SK-N-SH (cell line): ENCODE measurements around the gene PPP4C. TPM values are rescaled to one million over a fixed set of nuclear protein-coding genes. Genes with fewer than 3 reads are reported as not detected.

Experiments
- CTCF ChIA-PET: fragments of 300-600, 350-600 bp; formaldehyde crosslinking; extraction: SDS; loops from one replicate; lab custom pipeline; 2021; lab: Yijun Ruan, JAX
- POLR2A ChIA-PET: fragments of 350-600 bp; sonication (Branson Sonifier 250); formaldehyde crosslinking; extraction: SDS; loops from one replicate; lab custom pipeline; 2020; ENCODE audit warnings: antibody characterized with exemption, inconsistent platforms; lab: Yijun Ruan, JAX
- DNase-seq: peaks from one replicate; pipeline ENCODE4 v3.0.0; 2012
- H2AFZ ChIP-seq: fragments of 200-600 bp; sonication (generic); 2 replicates; pipeline ENCODE4 v1.8.1; 2016; ENCODE audit warnings: antibody characterized with exemption, mild to moderate bottlenecking, low read depth
- H3F3A ChIP-seq: fragments of 200-600 bp; sonication (generic); replicated peaks from 2 replicates; pipeline ENCODE3; 2016; ENCODE audit warnings: antibody characterized with exemption, mild to moderate bottlenecking; ENCODE audit not compliant: insufficient read depth
- H3K27ac ChIP-seq, 2 experiments: fragments of 200-500 bp in 1 of 2; fragments of 200-600 bp in 1 of 2; sonication (Bioruptor generic) in 1 of 2; sonication (generic), shearing (Covaris generic) in 1 of 2; 2 replicates each; pipeline versions ENCODE4 v1.5.1 to v1.6.1; 2014 to 2016; ENCODE audit warnings: low read depth in 2 of 2, inconsistent platforms in 1 of 2, low read length in 1 of 2, mild to moderate bottlenecking in 1 of 2, mixed read lengths in 1 of 2
- H3K27me3 ChIP-seq: fragments of 200-600 bp; sonication (generic), shearing (Covaris generic); 2 replicates; pipeline ENCODE4 v1.6.1; 2016; ENCODE audit warnings: mixed run types; ENCODE audit not compliant: insufficient read depth
- H3K36me3 ChIP-seq, 2 experiments: fragments of 200-500 bp in 1 of 2; fragments of 200-600 bp in 1 of 2; sonication (Bioruptor generic) in 1 of 2; sonication (generic) in 1 of 2; replicated peaks in 1 of 2; 2 replicates each; pipeline versions ENCODE3 to v1.5.1; 2014 to 2016; ENCODE audit warnings: low read length in 1 of 2, mild to moderate bottlenecking in 1 of 2; ENCODE audit not compliant: insufficient read depth in 2 of 2, control insufficient read depth in 1 of 2
- H3K4me1 ChIP-seq, 2 experiments: fragments of 200-500 bp in 1 of 2; fragments of 200-600 bp in 1 of 2; sonication (Bioruptor generic) in 1 of 2; sonication (generic), shearing (Covaris generic) in 1 of 2; 2 replicates each; pipeline versions ENCODE4 v1.5.1 to v1.6.1; 2014 to 2016; ENCODE audit warnings: low read depth in 1 of 2, low read length in 1 of 2, mixed run types in 1 of 2; ENCODE audit not compliant: insufficient read depth in 2 of 2, control insufficient read depth in 1 of 2
- H3K4me2 ChIP-seq: fragments of 200-600 bp; sonication (generic), shearing (Covaris generic); 2 replicates; pipeline ENCODE4 v1.6.1; 2017; ENCODE audit warnings: mixed run types
- H3K4me3 ChIP-seq, 2 experiments: fragments of 200-500 bp in 1 of 2; fragments of 200-600 bp in 1 of 2; sonication (Bioruptor generic) in 1 of 2; sonication (generic), shearing (Covaris generic) in 1 of 2; 2 replicates each; pipeline versions ENCODE4 v1.5.1 to v1.8.1; 2014 to 2016; ENCODE audit warnings: low read depth in 2 of 2, inconsistent platforms in 1 of 2, low read length in 1 of 2, mild to moderate bottlenecking in 1 of 2, mixed read lengths in 1 of 2, moderate library complexity in 1 of 2
- H3K79me2 ChIP-seq: fragments of 200-600 bp; sonication (generic); 2 replicates; pipeline ENCODE4 v1.8.1; 2017; ENCODE audit warnings: mild to moderate bottlenecking; ENCODE audit not compliant: insufficient read depth
- H3K9ac ChIP-seq: fragments of 200-600 bp; sonication (generic); 2 replicates; pipeline ENCODE4 v1.6.1; 2017; ENCODE audit warnings: mixed run types
- H3K9me2 ChIP-seq: fragments of 200-600 bp; sonication (generic); 2 replicates; pipeline ENCODE4 v1.6.1; 2017; ENCODE audit warnings: mixed run types
- H3K9me3 ChIP-seq: fragments of 200-600 bp; sonication (generic); 2 replicates; pipeline ENCODE4 v1.6.1; 2017; ENCODE audit warnings: mixed run types, mild to moderate bottlenecking, moderate library complexity
- H4K20me1 ChIP-seq: fragments of 200-600 bp; sonication (generic); 2 replicates; pipeline ENCODE4 v1.6.1; 2017; ENCODE audit warnings: mild to moderate bottlenecking, mixed run types; ENCODE audit not compliant: insufficient read depth
- EP300 ChIP-seq, 2 experiments: IDR thresholded peaks; 2 replicates each; pipeline versions ENCODE4 v1.4.0 to v1.6.1; 2012; ENCODE audit warnings: borderline replicate concordance in 1 of 2, low read depth in 1 of 2, low read length in 1 of 2
- GABPA ChIP-seq: IDR thresholded peaks from 2 replicates; pipeline ENCODE4 v1.4.0; 2012; ENCODE audit warnings: low read depth, mild to moderate bottlenecking
- GATA2 ChIP-seq: sonication (generic); formaldehyde crosslinking; IDR thresholded peaks from 2 replicates; pipeline ENCODE4 v1.5.0; 2020; ENCODE audit warnings: mild to moderate bottlenecking, missing genetic modification reagents
- MEF2A ChIP-seq: IDR thresholded peaks from 2 replicates; pipeline ENCODE4 v1.4.0; 2012; ENCODE audit warnings: low read depth, borderline replicate concordance
- MXI1 ChIP-seq: IDR thresholded peaks from 2 replicates; pipeline ENCODE4 v1.6.1; 2012; ENCODE audit warnings: mild to moderate bottlenecking, low read depth, low read length, improper control_type of control experiment
- NRF1 ChIP-seq: IDR thresholded peaks from 2 replicates; pipeline ENCODE4 v1.6.1; 2012; ENCODE audit warnings: low read depth, mild to moderate bottlenecking, low read length
- POLR2AphosphoS5 ChIP-seq: IDR thresholded peaks from 2 replicates; pipeline ENCODE4 v1.6.1; 2012; ENCODE audit warnings: low read depth, low read length
- RAD21 ChIP-seq: IDR thresholded peaks from 2 replicates; pipeline ENCODE4 v1.6.1; 2012; ENCODE audit warnings: mild to moderate bottlenecking, low read length
- RCOR1 ChIP-seq: fragments of 150-350 bp; IDR thresholded peaks from 2 replicates; pipeline ENCODE4 v1.6.1; 2017; ENCODE audit warnings: antibody characterized with exemption, low read length
- WGBS: methylation state at CpG from one replicate; pipeline ENCODE4 v1.1.6; 2017; ENCODE audit warnings: low lambda C conversion rate; 5-methylcytosine and 5-hydroxymethylcytosine counted together
- polyA plus RNA-seq, 3 experiments: library from polyadenylated mRNA; depleted of rRNA; stranded (reverse); fragments of >200 nt; gene quantifications; 2 replicates each; pipeline ENCODE4 v1.2.3, GENCODE V29; 2012
- TF ChIP-seq, protein P1 (sequence below): IDR thresholded peaks from 2 replicates; pipeline ENCODE4 v1.4.0; 2012; ENCODE audit warnings: low read depth

PPP4C gene
- polyA plus RNA-seq, 1 of the 3 experiments (the other 2 are of a cell fraction), result 339 TPM

DNA sequence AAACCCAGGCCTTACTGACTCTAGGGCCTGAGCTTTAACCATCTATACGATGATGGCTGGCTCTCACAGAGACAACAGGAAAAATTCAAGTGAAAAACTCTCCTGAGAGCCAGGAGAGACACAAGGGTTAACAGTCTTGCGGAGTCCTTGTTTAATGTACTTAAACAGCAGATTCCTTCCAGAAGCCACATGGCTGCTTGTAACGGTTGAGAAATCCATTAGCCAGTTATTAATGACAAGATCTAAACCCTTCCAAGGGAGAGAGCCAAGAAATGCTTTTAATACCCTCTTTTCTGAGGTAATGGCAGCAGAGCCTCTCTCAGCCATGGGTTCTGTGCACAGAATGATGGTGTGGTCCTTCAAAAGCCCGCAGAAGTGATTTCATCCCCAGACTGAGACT, 15.4 kb upstream of the PPP4C start:
- Histone ChIP-seq H3K4me3 (no peak overlapping the region), H3K9me3 (no peaks in the 10 kb centered on the region), H3K9me2 (no peaks in the 10 kb centered on the region), H4K20me1 (no peaks in the 10 kb centered on the region), H2AFZ (no peak overlapping the region), H3K79me2 (peaks cover 30% of the 10 kb centered on the region), H3K9ac (no peak overlapping the region), H3K27me3 (no peaks in the 10 kb centered on the region), H3K4me2 (no peak overlapping the region)
- CTCF ChIA-PET, result interaction anchor here (1.1 to 1.8 kb wide), 3 partner anchors 11 to 32 kb away, joined by 3 to 4 read pairs (median 4); no protein-coding TSS in a partner anchor
- WGBS, result 72% methylated on average over 4 of the region's 4 CpGs
- no peak for DNase-seq
- no peak for TF ChIP-seq RCOR1
- TF ChIP-seq MXI1, result no peak
- TF ChIP-seq, all 33 proteins: peak for 0
- H3F3A ChIP-seq, result peaks cover 15% of the 10 kb centered on the region
- peaks cover 15 to 27% of the 10 kb centered on the region in 2 experiments; a peak in 3 of 4 replicates for H3K4me1 ChIP-seq
- peaks cover 0 to 16% of the 10 kb centered on the region in 2 experiments for H3K36me3 ChIP-seq
- POLR2A ChIA-PET, result interaction anchor here (1.5 kb wide), 1 partner anchor 25 kb away, joined by 3 read pairs; no protein-coding TSS in a partner anchor
- peak overlapping the region in 1 of 2 experiments; percentile 51; a peak in 1 of 4 replicates for H3K27ac ChIP-seq

DNA sequence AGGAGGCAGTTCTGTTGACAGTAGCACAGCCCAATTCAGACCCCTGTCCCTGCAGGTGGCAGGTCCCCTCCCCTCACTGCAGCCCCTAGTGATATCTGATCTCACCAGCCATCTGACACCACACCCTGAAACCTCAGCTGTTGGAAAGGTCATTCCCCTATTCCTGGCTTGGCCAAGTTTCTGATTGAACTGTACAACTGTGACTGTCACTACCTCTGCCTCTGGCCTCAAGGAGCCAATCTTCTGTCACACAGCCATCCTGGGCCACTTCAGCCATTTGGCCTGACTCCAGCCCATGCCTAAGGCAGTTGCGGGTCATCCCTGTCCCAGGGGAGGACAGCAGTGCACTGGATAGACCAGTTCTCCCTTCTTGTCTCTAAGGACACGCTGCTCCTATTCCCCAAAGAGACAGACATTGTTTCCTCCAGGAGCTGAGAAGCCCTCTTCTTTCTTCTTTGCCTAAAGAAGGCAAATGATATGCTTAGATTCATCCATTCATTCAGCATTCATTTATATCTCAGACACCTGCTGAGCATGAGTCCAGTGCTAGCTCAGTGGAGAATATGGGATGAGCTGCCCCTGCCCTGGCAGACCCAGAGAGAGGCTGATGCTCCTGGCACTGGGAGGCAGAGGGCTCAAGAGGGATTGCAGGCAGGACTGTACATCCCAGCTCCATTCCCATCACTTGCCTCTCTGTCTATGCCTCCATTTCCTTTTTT, 14.8 kb upstream of the PPP4C start:
- Histone ChIP-seq H3K9me3 (no peaks in the 10 kb centered on the region), H3K9me2 (no peaks in the 10 kb centered on the region), H3K4me3 (no peak overlapping the region), H3K9ac (no peak overlapping the region), H4K20me1 (peaks cover 2% of the 10 kb centered on the region), H3K79me2 (peaks cover 28% of the 10 kb centered on the region), H3K4me1 (peaks cover 15 to 27% of the 10 kb centered on the region in 2 experiments; a peak in 3 of 4 replicates), H3K27ac (peak overlapping the region in 1 of 2 experiments; percentile 51; a peak in 1 of 4 replicates), H3K36me3 (peaks cover 0 to 16% of the 10 kb centered on the region in 2 experiments)
- no peak for DNase-seq
- ChIA-PET POLR2A (interaction anchor here (1.5 kb wide), 1 partner anchor 24 kb away, joined by 3 read pairs; no protein-coding TSS in a partner anchor), CTCF (interaction anchor here (0.9 to 1.8 kb wide), 5 partner anchors 10 to 33 kb away, joined by 3 to 4 read pairs (median 4); no protein-coding TSS in a partner anchor)
- no peak for TF ChIP-seq RAD21
- TF ChIP-seq GABPA, result no peak
- TF ChIP-seq, protein P1, sequence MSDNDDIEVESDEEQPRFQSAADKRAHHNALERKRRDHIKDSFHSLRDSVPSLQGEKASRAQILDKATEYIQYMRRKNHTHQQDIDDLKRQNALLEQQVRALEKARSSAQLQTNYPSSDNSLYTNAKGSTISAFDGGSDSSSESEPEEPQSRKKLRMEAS, result no peak
- no peak for TF ChIP-seq EP300 (IDR thresholded peaks at IDR 0.05; ENCODE audit: borderline replicate concordance in 1 of 2, low read depth in 1 of 2, low read length in 1 of 2)
- TF ChIP-seq GATA2 (CRISPR knock-in tag), result no peak
- TF ChIP-seq, all 33 proteins: peak for 0
- no peak overlapping the region for H2AFZ ChIP-seq
- H3K27me3 ChIP-seq, result no peaks in the 10 kb centered on the region
- H3F3A ChIP-seq, result peaks cover 18% of the 10 kb centered on the region
- 86% methylated on average over 2 of the region's 2 CpGs for whole genome bisulfite sequencing
- no peak overlapping the region for H3K4me2 ChIP-seq

DNA sequence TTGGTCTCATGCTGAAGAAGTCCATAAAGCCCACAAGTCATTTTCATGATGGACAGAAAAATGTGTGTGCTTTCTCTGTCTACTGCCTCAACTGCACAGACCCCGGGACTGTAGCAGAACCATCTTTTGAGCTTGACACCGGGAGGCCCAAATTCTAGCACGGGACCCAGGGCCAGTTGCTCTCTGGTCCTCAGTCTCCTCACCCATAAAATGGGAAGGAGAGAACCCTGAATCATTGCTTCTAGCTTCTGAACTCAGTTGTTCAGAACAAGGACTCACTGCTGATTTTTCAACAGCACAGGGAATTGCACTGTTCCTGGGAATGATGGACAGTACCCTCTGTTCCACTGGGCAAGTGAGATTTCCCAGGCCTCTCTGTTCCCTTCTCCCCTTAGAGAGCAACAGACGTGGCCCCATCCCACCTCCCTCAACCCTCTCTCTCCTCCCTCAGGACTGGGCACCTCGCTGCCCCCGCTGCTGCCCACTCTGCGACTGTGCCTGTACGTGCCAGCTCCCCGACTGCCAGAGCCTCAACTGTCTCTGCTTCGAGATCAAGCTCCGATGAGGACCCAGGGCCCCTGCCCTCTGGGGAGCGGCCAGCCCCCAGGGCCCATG, 12.4 kb upstream of the PPP4C start:
- Histone ChIP-seq H3K4me3 (peak overlapping the region in 1 of 2 experiments; percentile 92; a peak in 1 of 4 replicates), H3F3A (peaks cover 23% of the 10 kb centered on the region), H3K27ac (peak overlapping the region; percentile 98 to 99), H3K9ac (peak overlapping the region; percentile 85; the same call in 1 of the 2 replicates), H3K79me2 (peaks cover 48% of the 10 kb centered on the region), H3K9me2 (no peaks in the 10 kb centered on the region), H3K4me2 (peak overlapping the region; percentile 99), H3K27me3 (no peaks in the 10 kb centered on the region), H2AFZ (no peak overlapping the region), H3K4me1 (peaks cover 25 to 39% of the 10 kb centered on the region in 2 experiments), H3K9me3 (no peaks in the 10 kb centered on the region), H3K36me3 (peaks cover 13 to 31% of the 10 kb centered on the region in 2 experiments), H4K20me1 (peaks cover 24% of the 10 kb centered on the region)
- TF ChIP-seq NRF1 (no peak), RAD21 (no peak), MEF2A (no peak), RCOR1 (no peak), POLR2AphosphoS5 (0 out of 2 replicates have a peak, but pooled peaks have one; percentile 18)
- 83% methylated on average over 8 of the region's 12 CpGs for WGBS
- ChIA-PET CTCF (interaction anchor here (0.9 to 6.7 kb wide), 7 partner anchors 9 to 74 kb away, joined by 3 to 68 read pairs (median 5); partner anchors contain the start of gene TBX6), POLR2A (interaction anchor here (0.6 to 5.1 kb wide), 6 partner anchors 8 to 143 kb away, joined by 3 to 57 read pairs (median 3); partner anchors contain the start of genes TAOK2 and TBX6)
- DNase-seq, result no peak
